SW 1271 (cell line): ENCODE measurements around the gene CUL7.
"Not testable (repeated sequence)": the region's sequence is repeated elsewhere in the genome, so short reads cannot be mapped to it uniquely, and the experiment has no call there.

ENCODE experiments used
- DNase-seq, 2 experiments: peaks; one replicate each; lab custom pipeline; 2025; lab: John Stamatoyannopoulos, UW

Gene CUL7

GRCh38 chr6:43014434-43014909 is 39.2 kb downstream of the CUL7 start:
- peak; percentile 29 to 34 for DNase-seq

- DNase-seq: peak; percentile 99 to 100
These were observed 39.7 kb downstream of the CUL7 start, which contains the start of the genes KLHDC3 and MEA1 for GRCh38 chr6:43013843-43014433. TSS of gene KLHDC3 (plus strand) at chr6:43014249. CDS start at chr6:43017193, 2,944 bp downstream. TSS of gene MEA1 (minus strand) at chr6:43013946. CDS start at chr6:43013813, 133 bp downstream.

GRCh38 chr6:43013097-43013842 is 40.4 kb downstream of the CUL7 start:
- DNase-seq: no peak

- no peak for DNase-seq
These were observed 41.3 kb downstream of the CUL7 start for GRCh38 chr6:43012364-43012763.

GRCh38 chr6:43011207-43011606 is 42.4 kb downstream of the CUL7 start:
- no peak for DNase-seq

GRCh38 chr6:43009124-43009523 is 44.5 kb downstream of the CUL7 start:
- DNase-seq: peak in 1 of 2 experiments; percentile 49

- DNase-seq: no peak
These were observed 46.5 kb downstream of the CUL7 start for GRCh38 chr6:43007126-43007525.

- no peak for DNase-seq
These were observed 47.4 kb downstream of the CUL7 start for GRCh38 chr6:43006251-43006650.

- DNase-seq: no peak
These were observed 47.8 kb downstream of the CUL7 start for GRCh38 chr6:43005844-43006243.

GRCh38 chr6:43001843-43002242 is 51.8 kb downstream of the CUL7 start:
- DNase-seq: no peak

GRCh38 chr6:42998205-42998604 is 55.4 kb downstream of the CUL7 start:
- DNase-seq: not testable (repeated sequence)

GRCh38 chr6:42996513-42996912 is 57.1 kb downstream of the CUL7 start:
- peak in 1 of 2 experiments; percentile 17 for DNase-seq

- no peak for DNase-seq
These were observed 60.2 kb downstream of the CUL7 start for GRCh38 chr6:42993445-42993844.

GRCh38 chr6:42989923-42990322 is 63.7 kb downstream of the CUL7 start:
- no peak for DNase-seq

- no peak for DNase-seq
These were observed 65.1 kb downstream of the CUL7 start for GRCh38 chr6:42988486-42989020.
